GM12878 (cell line): ENCODE results near the gene RAD21L1.

ENCODE experiments used
- CHD2 ChIP-seq: IDR thresholded peaks from 2 replicates; pipeline ENCODE4 v1.6.1; 2011; ENCODE audit warnings: low read depth, low read length, improper control_type of control experiment, borderline replicate concordance
- EP300 ChIP-seq, 2 experiments: fragments of 150-350 bp in 1 of 2; IDR thresholded peaks; 2 replicates each; pipeline ENCODE4 v1.6.1; 2011 to 2012; ENCODE audit warnings: low read depth in 2 of 2, low read length in 2 of 2, borderline replicate concordance in 1 of 2, improper control_type of control experiment in 1 of 2, inconsistent platforms in 1 of 2; ENCODE audit not compliant: control insufficient read depth in 1 of 2
- FOS ChIP-seq: IDR thresholded peaks from 3 replicates; pipeline ENCODE4 v1.6.1; 2011; ENCODE audit warnings: borderline replicate concordance; ENCODE audit not compliant: insufficient read length; ENCODE audit errors: extremely low read depth
- IKZF1 ChIP-seq: fragments of 450-650 bp; conservative IDR thresholded peaks from 2 replicates; pipeline ENCODE4 v1.6.1; 2017; ENCODE audit warnings: antibody characterized with exemption, mild to moderate bottlenecking
- TAF1 ChIP-seq: IDR thresholded peaks from 2 replicates; pipeline ENCODE4 v1.6.1; 2011; ENCODE audit warnings: mild to moderate bottlenecking, low read depth, low read length, borderline replicate concordance
- TBL1XR1 ChIP-seq: IDR thresholded peaks from 2 replicates; pipeline ENCODE4 v1.6.1; 2012; ENCODE audit warnings: low read depth, low read length, improper control_type of control experiment
- ZNF24 ChIP-seq: fragments of 450-650 bp; IDR thresholded peaks from 2 replicates; pipeline ENCODE4 v1.6.1; 2017; ENCODE audit warnings: antibody characterized with exemption, mild to moderate bottlenecking
- ZNF274 ChIP-seq: IDR thresholded peaks from one replicate; pipeline ENCODE4 v1.8.0; 2011; ENCODE audit not compliant: insufficient read length, insufficient read depth
- TF ChIP-seq, protein P1 (sequence below): IDR thresholded peaks from 2 replicates; pipeline ENCODE4 v1.6.1; 2012; ENCODE audit warnings: low read length, inconsistent platforms

DNA sequence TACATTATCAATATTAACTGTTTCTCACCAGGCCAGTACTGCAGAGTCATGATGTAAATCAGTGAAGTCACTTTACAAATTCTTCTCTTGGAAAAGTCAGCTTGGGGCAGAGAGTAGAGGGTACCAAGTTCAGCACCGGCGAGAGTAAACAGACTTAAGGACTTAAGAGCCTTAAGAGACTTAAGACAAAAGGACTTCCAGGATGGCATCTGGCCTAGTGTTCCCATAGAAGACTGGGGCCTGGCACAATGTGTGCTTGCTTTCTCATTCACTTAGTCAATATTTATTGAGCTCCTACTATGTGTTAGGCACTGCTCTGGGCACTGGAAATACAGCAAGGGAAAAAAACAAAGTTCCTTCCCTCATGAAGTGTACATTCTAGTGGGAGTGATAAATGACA, 38.9 kb downstream of the RAD21L1 start:
- TF ChIP-seq TBL1XR1 (no peak), FOS (no peak), ZNF274 (no peak), TAF1 (no peak), EP300 (IDR thresholded peaks at IDR 0.05; ENCODE audit: borderline replicate concordance in 1 of 2, control insufficient read depth in 1 of 2, low read depth in 2 of 2, low read length in 2 of 2) (no peak), IKZF1 (no peak), CHD2 (no peak), ZNF24 (no peak)
- TF ChIP-seq, protein P1, sequence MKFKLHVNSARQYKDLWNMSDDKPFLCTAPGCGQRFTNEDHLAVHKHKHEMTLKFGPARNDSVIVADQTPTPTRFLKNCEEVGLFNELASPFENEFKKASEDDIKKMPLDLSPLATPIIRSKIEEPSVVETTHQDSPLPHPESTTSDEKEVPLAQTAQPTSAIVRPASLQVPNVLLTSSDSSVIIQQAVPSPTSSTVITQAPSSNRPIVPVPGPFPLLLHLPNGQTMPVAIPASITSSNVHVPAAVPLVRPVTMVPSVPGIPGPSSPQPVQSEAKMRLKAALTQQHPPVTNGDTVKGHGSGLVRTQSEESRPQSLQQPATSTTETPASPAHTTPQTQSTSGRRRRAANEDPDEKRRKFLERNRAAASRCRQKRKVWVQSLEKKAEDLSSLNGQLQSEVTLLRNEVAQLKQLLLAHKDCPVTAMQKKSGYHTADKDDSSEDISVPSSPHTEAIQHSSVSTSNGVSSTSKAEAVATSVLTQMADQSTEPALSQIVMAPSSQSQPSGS, result no peak
